T-helper 17 cell (primary cell): ENCODE data around the gene SLC25A42. TPM values are rescaled to one million over a fixed set of nuclear protein-coding genes. Genes with fewer than 3 reads are reported as not detected.
A peak's percentile ranks its signal among the peaks of the same experiment; 100 is the strongest.

ENCODE experiments used
- ATAC-seq: fragments of 150-1000 bp; cut with Tn5 transposase; 2 replicates; pipeline ENCODE4 v1.10.0; 2021; ENCODE audit warnings: mild to moderate bottlenecking, moderate library complexity
- DNase-seq, 3 donors: peaks; one replicate each; pipeline versions ENCODE4 v3.0.0 to v3.0.0-alpha.2; 2020 to 2021
- H3K9me3 ChIP-seq: one replicate; pipeline ENCODE4 v1.7.0; 2013; ENCODE audit warnings: low read length, mild to moderate bottlenecking; ENCODE audit not compliant: control insufficient read depth, poor library complexity, severe bottlenecking
- H3K27ac Mint-ChIP-seq: one replicate; pipeline ENCODE4 v1.8.0; 2022; ENCODE audit warnings: mild to moderate bottlenecking, moderate library complexity, mixed read lengths
- H3K27me3 Mint-ChIP-seq: one replicate; pipeline ENCODE4 v1.8.0; 2022; ENCODE audit warnings: mixed read lengths
- H3K36me3 Mint-ChIP-seq: one replicate; pipeline ENCODE4 v1.8.0; 2022; ENCODE audit warnings: low read depth, mixed read lengths
- H3K4me1 Mint-ChIP-seq: one replicate; pipeline ENCODE4 v1.8.0; 2022; ENCODE audit warnings: mild to moderate bottlenecking, mixed read lengths
- H3K4me3 Mint-ChIP-seq: one replicate; pipeline ENCODE4 v1.8.0; 2022; ENCODE audit warnings: mild to moderate bottlenecking, moderate library complexity, mixed read lengths
- total RNA-seq, 4 donors: library from RNA in 2 of 4; stranded (reverse) in 2 of 4; gene quantifications; one replicate each; pipeline ENCODE4 v1.2.3 and lab custom pipeline; 2022 to 2026

SLC25A42 gene
- total RNA-seq, 2 donors from 2014 or later = 17.1 to 18.9 TPM

DNA sequence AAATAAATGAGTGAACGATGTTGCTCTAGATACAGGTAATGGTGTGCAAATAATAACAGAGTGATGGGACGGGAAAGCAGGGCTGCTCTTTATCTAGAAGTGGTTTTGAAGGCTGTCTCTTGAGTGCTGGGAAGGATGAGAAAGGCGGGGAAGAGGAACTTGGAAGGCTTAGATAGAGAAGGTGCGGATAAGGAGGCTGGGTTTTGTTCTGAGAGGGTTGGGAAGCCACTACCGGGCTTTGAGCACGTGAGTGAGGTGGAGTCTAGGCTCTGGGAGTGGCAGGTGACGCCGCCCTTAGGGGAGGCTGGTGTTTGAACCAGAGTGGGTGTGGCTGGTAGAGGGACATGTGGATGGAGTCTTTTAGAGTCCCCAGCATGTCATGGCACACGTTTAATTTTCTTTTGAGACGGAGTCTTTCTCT lies 29.6 kb upstream of the SLC25A42 start:
- ATAC-seq = peak; percentile 71
- H3K27ac Mint-ChIP-seq = peak overlapping the region; percentile 89

DNA sequence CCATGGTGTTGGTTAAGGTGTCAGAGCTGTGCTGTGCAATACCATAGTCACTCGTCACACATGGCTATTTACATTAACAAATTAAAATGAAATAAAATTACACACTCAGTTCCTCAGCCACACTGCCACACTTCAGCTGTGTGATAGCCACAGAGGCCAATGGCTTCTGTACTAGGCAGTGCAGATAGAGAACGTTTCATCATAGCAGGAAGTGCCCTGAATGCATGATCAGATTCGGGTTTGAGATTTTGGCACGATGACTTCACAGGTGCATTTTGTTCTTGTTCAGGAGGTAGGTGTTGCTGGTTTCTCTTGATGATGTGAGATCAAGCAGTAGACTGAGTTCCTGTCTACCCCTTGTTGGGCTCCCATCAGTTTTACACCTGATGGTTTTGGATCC lies 23.9 kb upstream of the SLC25A42 start:
- H3K27ac Mint-ChIP-seq = no peak overlapping the region
- H3K4me1 Mint-ChIP-seq = peaks cover 9% of the 10 kb centered on the region
- ATAC-seq = peak; percentile 60
- no peak for DNase-seq
- H3K27me3 Mint-ChIP-seq = no peaks in the 10 kb centered on the region
- H3K4me3 Mint-ChIP-seq = no peak overlapping the region
- no peaks in the 10 kb centered on the region for H3K9me3 ChIP-seq
- no peaks in the 10 kb centered on the region for H3K36me3 Mint-ChIP-seq

More for the DNA sequence above, 29.6 kb upstream of the SLC25A42 start:
- peak overlapping the region; percentile 91 for H3K4me3 Mint-ChIP-seq
- no peaks in the 10 kb centered on the region for H3K9me3 ChIP-seq
- peaks cover 12% of the 10 kb centered on the region for H3K4me1 Mint-ChIP-seq
- peak; percentile 50 to 62 (median 56) for DNase-seq
- no peaks in the 10 kb centered on the region for H3K27me3 Mint-ChIP-seq
- H3K36me3 Mint-ChIP-seq = no peaks in the 10 kb centered on the region

DNA sequence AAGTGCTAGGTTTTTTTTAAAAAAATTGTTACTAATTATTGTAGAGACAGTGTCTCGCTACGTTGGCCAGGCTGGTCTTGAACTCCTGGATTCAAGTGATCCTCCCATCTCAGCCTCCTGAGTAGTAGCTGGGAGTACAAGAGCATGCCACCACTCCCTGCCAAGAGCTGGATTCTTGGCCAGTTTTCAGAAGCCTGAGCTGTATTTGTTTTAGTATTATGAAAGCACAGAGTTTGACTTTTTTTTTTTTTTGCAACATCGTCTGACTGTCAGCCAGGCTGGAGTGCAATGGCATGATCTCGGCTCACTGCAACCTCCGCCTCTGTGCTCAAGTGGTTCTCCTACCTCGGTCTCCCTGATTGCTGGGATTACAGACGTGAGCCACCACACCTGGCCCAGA lies 23.4 kb upstream of the SLC25A42 start:
- no peak overlapping the region for H3K27ac Mint-ChIP-seq
- H3K9me3 ChIP-seq = no peaks in the 10 kb centered on the region

GRCh38 chr19:19042732-19043280 lies 21.0 kb upstream of the SLC25A42 start:
- Mint-ChIP-seq H3K36me3 (no peaks in the 10 kb centered on the region), H3K27me3 (no peaks in the 10 kb centered on the region), H3K4me3 (no peak overlapping the region), H3K4me1 (peaks cover 9% of the 10 kb centered on the region), H3K27ac (no peak overlapping the region)
- ATAC-seq = no peak
- no peak for DNase-seq
- no peaks in the 10 kb centered on the region for H3K9me3 ChIP-seq

More for the DNA sequence above, 23.4 kb upstream of the SLC25A42 start:
- no peak overlapping the region for H3K4me3 Mint-ChIP-seq
- no peaks in the 10 kb centered on the region for H3K27me3 Mint-ChIP-seq
- H3K4me1 Mint-ChIP-seq = peaks cover 9% of the 10 kb centered on the region
- H3K36me3 Mint-ChIP-seq = no peaks in the 10 kb centered on the region
- DNase-seq (no peak), ATAC-seq (no peak)

GRCh38 chr19:19043481-19043880 lies 20.3 kb upstream of the SLC25A42 start:
- Mint-ChIP-seq H3K27me3 (no peaks in the 10 kb centered on the region), H3K4me3 (no peak overlapping the region), H3K4me1 (peaks cover 9% of the 10 kb centered on the region), H3K36me3 (no peaks in the 10 kb centered on the region), H3K27ac (no peak overlapping the region)
- no peak for DNase-seq
- ATAC-seq = no peak
- no peaks in the 10 kb centered on the region for H3K9me3 ChIP-seq

GRCh38 chr19:19043881-19044280 lies 19.9 kb upstream of the SLC25A42 start:
- no peak overlapping the region for H3K27ac Mint-ChIP-seq
- no peaks in the 10 kb centered on the region for H3K27me3 Mint-ChIP-seq
- H3K36me3 Mint-ChIP-seq = no peaks in the 10 kb centered on the region
- no peaks in the 10 kb centered on the region for H3K9me3 ChIP-seq
- H3K4me3 Mint-ChIP-seq = no peak overlapping the region
- ATAC-seq (no peak), DNase-seq (no peak)
- H3K4me1 Mint-ChIP-seq = peaks cover 9% of the 10 kb centered on the region

- Mint-ChIP-seq H3K4me1 (no peaks in the 10 kb centered on the region), H3K4me3 (no peak overlapping the region), H3K36me3 (no peaks in the 10 kb centered on the region), H3K27me3 (no peaks in the 10 kb centered on the region), H3K27ac (no peak overlapping the region)
- H3K9me3 ChIP-seq = no peaks in the 10 kb centered on the region
- no peak for ATAC-seq
- no peak for DNase-seq
Observed at GRCh38 chr19:19049406-19049805, 14.4 kb upstream of the SLC25A42 start.

- no peak for ATAC-seq
- H3K27me3 Mint-ChIP-seq = no peaks in the 10 kb centered on the region
- H3K27ac Mint-ChIP-seq = no peak overlapping the region
- no peak overlapping the region for H3K4me3 Mint-ChIP-seq
- H3K36me3 Mint-ChIP-seq = no peaks in the 10 kb centered on the region
- H3K4me1 Mint-ChIP-seq = no peaks in the 10 kb centered on the region
- DNase-seq = no peak
- no peaks in the 10 kb centered on the region for H3K9me3 ChIP-seq
Observed at GRCh38 chr19:19050104-19050503, 13.7 kb upstream of the SLC25A42 start.

DNA sequence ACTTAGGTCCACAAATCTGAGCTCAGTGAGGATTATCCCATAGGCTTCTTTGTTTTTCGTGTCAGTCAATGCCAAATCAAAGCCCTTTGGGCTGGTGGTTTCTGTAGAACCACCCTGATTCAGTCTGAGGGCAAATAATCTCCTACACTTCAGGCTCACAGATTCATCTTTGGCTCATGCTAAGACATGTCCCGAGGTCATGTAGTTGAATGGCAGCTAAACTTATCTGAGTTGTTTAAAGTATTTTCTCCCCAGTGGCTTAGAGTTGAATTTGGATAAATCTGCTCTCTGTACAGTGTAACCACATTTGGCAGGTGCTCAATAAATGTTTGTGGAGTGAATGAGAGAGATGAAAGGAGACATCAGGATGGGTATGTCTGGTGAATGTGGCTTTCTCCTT lies 13.1 kb upstream of the SLC25A42 start:
- H3K27ac Mint-ChIP-seq = no peak overlapping the region
- H3K9me3 ChIP-seq = no peaks in the 10 kb centered on the region
- no peak for ATAC-seq
- no peaks in the 10 kb centered on the region for H3K4me1 Mint-ChIP-seq
- H3K27me3 Mint-ChIP-seq = no peaks in the 10 kb centered on the region
- H3K4me3 Mint-ChIP-seq = no peak overlapping the region
- H3K36me3 Mint-ChIP-seq = no peaks in the 10 kb centered on the region
- no peak for DNase-seq

DNA sequence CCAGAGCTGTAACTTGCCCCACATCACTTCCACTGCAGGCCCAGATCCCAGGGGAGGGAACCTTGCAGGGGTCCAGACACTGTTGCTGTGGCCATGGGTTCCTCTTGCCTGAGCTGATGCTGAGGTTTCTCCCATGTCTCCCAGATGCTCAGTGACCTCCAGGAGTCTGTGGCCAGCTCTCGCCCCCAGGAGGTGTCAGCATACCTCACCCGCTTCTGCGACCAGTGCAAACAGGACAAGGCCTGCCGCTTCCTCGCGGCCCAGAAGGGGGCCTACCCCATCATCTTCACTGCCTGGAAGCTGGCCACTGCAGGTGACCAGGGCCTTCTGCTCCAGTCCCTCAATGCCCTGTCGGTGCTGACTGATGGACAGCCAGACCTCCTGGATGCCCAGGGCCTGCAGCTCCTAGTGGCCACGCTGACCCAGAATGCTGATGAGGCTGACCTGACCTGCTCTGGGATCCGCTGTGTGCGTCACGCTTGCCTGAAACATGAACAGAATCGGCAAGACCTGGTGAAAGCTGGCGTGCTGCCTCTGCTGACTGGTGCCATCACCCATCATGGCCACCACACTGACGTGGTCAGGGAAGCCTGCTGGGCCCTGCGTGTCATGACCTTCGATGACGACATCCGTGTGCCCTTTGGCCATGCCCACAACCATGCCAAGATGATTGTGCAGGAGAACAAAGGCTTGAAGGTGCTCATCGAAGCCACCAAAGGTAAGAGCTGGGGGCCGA lies 12.1 kb upstream of the SLC25A42 start:
- no peak for ATAC-seq
- no peaks in the 10 kb centered on the region for H3K27me3 Mint-ChIP-seq
- DNase-seq = no peak
- no peak overlapping the region for H3K4me3 Mint-ChIP-seq
- no peaks in the 10 kb centered on the region for H3K36me3 Mint-ChIP-seq
- H3K27ac Mint-ChIP-seq = no peak overlapping the region
- no peaks in the 10 kb centered on the region for H3K4me1 Mint-ChIP-seq
- no peaks in the 10 kb centered on the region for H3K9me3 ChIP-seq

DNA sequence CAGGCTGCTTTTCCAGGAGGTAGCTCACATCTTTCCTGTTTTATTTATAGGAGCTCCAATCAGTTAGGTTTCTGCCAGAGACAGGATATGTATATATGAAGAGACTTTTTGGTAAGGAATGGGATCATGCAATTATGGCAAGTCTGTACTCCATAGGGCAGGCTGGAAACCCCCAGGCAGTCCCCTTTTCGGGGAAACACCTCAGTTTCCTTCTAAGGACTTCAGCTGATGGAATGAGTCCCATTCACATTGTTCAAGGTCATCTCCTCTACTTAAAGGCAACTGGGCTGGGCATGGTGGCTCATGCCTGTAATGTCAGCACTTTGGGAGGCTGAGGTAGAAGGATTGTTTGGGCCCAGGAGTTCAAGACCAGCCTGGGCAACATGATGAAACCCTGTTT lies 10.9 kb upstream of the SLC25A42 start:
- H3K9me3 ChIP-seq = no peaks in the 10 kb centered on the region
- H3K4me3 Mint-ChIP-seq = no peak overlapping the region
- no peaks in the 10 kb centered on the region for H3K36me3 Mint-ChIP-seq
- DNase-seq (no peak), ATAC-seq (no peak)
- H3K27me3 Mint-ChIP-seq = no peaks in the 10 kb centered on the region
- H3K4me1 Mint-ChIP-seq = no peaks in the 10 kb centered on the region
- no peak overlapping the region for H3K27ac Mint-ChIP-seq

- H3K4me1 Mint-ChIP-seq = no peaks in the 10 kb centered on the region
- peak; percentile 50 to 62 (median 55) for DNase-seq
- H3K27me3 Mint-ChIP-seq = no peaks in the 10 kb centered on the region
- no peaks in the 10 kb centered on the region for H3K36me3 Mint-ChIP-seq
- ATAC-seq = peak; percentile 71
- H3K27ac Mint-ChIP-seq = no peak overlapping the region
- H3K9me3 ChIP-seq = no peaks in the 10 kb centered on the region
- H3K4me3 Mint-ChIP-seq = no peak overlapping the region
Observed at GRCh38 chr19:19053508-19054314, 10.1 kb upstream of the SLC25A42 start.

DNA sequence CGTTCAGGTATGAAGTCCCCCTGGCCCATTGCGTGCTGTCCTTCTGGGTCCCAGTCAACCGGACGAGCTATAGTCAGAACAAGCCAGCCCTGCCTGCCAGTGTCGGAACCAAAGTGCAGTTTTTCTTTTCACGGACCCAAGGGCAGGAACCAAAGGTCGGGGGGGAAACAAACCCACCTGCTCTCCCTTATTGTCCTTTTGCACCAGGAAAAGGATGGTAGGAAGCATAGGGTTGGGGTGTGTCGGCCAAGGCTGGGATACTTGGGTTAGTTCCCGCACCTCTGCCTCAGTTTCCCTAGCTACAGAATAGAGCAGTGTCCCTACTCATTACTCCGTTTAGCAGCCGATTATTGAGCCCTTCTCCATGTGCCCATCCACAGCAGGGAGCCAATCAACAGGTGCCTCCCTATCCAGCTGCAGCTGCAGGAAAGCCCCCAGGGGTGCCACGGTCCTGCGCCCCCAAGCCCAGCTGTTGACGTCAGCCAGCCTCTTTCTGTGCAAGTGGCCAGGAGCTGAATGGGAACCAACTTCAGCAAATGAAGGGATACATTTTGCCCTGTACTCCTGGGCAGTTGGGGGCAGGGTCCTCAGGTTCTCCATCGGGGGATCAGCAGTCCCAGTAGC lies 9.4 kb upstream of the SLC25A42 start:
- no peaks in the 10 kb centered on the region for H3K9me3 ChIP-seq
- H3K27me3 Mint-ChIP-seq = no peaks in the 10 kb centered on the region
- DNase-seq (no peak), ATAC-seq (no peak)
- no peaks in the 10 kb centered on the region for H3K36me3 Mint-ChIP-seq
- no peaks in the 10 kb centered on the region for H3K4me1 Mint-ChIP-seq
- no peak overlapping the region for H3K4me3 Mint-ChIP-seq
- H3K27ac Mint-ChIP-seq = no peak overlapping the region
